GM21619 (cell line): Measurements from ENCODE around the gene AMDHD1.

Experiments used
- ATAC-seq: cut with Tn5 transposase; IDR thresholded peaks from one replicate; pipeline ENCODE4 v1.9.1; 2021; ENCODE audit not compliant: unreplicated experiment

Gene AMDHD1

GRCh38 chr12:95994476-95994875 is 51.3 kb downstream of the AMDHD1 start:
- no peak for ATAC-seq

GRCh38 chr12:95995238-95996031 is 52.3 kb downstream of the AMDHD1 start:
- ATAC-seq: no peak

- no peak for ATAC-seq
Measured at GRCh38 chr12:95996034-95996658, 53.0 kb downstream of the AMDHD1 start, which contains the start of gene HAL. Gene HAL (minus strand): TSS chr12:95996344. CDS start chr12:95995910, 434 bp downstream.

- ATAC-seq: no peak
Measured at GRCh38 chr12:95997276-95997675, 54.1 kb downstream of the AMDHD1 start.

GRCh38 chr12:95997911-95998510 is 54.9 kb downstream of the AMDHD1 start:
- ATAC-seq: no peak

- peak; percentile 99 for ATAC-seq
Measured at GRCh38 chr12:95998611-95999286, 55.6 kb downstream of the AMDHD1 start.

GRCh38 chr12:95999484-95999883 is 56.4 kb downstream of the AMDHD1 start:
- no peak for ATAC-seq

- no peak for ATAC-seq
Measured at GRCh38 chr12:96000858-96001257, 57.7 kb downstream of the AMDHD1 start.

- no peak for ATAC-seq
Measured at GRCh38 chr12:96006727-96007126, 63.6 kb downstream of the AMDHD1 start.

- no peak for ATAC-seq
Measured at GRCh38 chr12:96007729-96008128, 64.6 kb downstream of the AMDHD1 start.

- no peak for ATAC-seq
Measured at GRCh38 chr12:96014943-96015599, 71.9 kb downstream of the AMDHD1 start.

GRCh38 chr12:96015672-96016071 is 72.5 kb downstream of the AMDHD1 start:
- no peak for ATAC-seq
